Thyroid gland (tissue), 4 donors: Measurements from ENCODE around the gene RAB44. TPM values are rescaled to one million over a fixed set of nuclear protein-coding genes. Genes with fewer than 3 reads are reported as not detected.
A peak's percentile ranks its signal among the peaks of the same experiment; 100 is the strongest.
"Not testable (repeated sequence)": the region's sequence is repeated elsewhere in the genome, so short reads cannot be mapped to it uniquely, and the experiment has no call there.

Experiments used
- DNase-seq, 2 donors: peaks; one replicate each; pipeline ENCODE4 v3.0.0-alpha.2; 2019
- H3K27ac ChIP-seq, 3 donors: fragments of 200-600 bp; sonication (generic); 1 replicate in 2 of 3; 2 replicates in 1 of 3; pipeline ENCODE4 v1.5.1; 2016 to 2019; ENCODE audit warnings: mild to moderate bottlenecking in 1 of 3, moderate library complexity in 1 of 3
- H3K27me3 ChIP-seq: fragments of 200-600 bp; sonication (generic); one replicate; pipeline ENCODE4 v1.5.1; 2019
- H3K36me3 ChIP-seq, 2 donors: fragments of 200-600 bp; sonication (generic); one replicate each; pipeline ENCODE4 v1.5.1; 2016 to 2019
- H3K4me1 ChIP-seq, 2 donors: fragments of 200-600 bp; sonication (generic); one replicate each; pipeline ENCODE4 v1.5.1; 2017 to 2019
- H3K4me3 ChIP-seq, 3 donors: fragments of 200-600 bp; sonication (generic); replicated peaks in 1 of 3; 1 replicate in 2 of 3; 2 replicates in 1 of 3; pipeline ENCODE4 v1.5.1; 2016; ENCODE audit warnings: mild to moderate bottlenecking in 1 of 3
- H3K9me3 ChIP-seq: fragments of 200-600 bp; sonication (generic); one replicate; pipeline ENCODE4 v1.5.1; 2017
- CTCF ChIP-seq, 6 experiments: fragments of 200-600 bp in 3 of 6; fragments of 450-650 bp in 3 of 6; sonication (generic) in 3 of 6; IDR thresholded peaks; one replicate each; pipeline ENCODE4 v1.5.1; 2016 to 2019; ENCODE audit warnings: antibody characterized with exemption in 6 of 6, mild to moderate bottlenecking in 2 of 6, inconsistent platforms in 1 of 6, moderate library complexity in 1 of 6
- POLR2A ChIP-seq, 2 donors: fragments of 450-650 bp; IDR thresholded peaks; one replicate each; pipeline ENCODE4 v1.6.1; 2017; ENCODE audit warnings: antibody characterized with exemption in 2 of 2, mild to moderate bottlenecking in 2 of 2, moderate library complexity in 1 of 2
- WGBS, 2 donors: methylation state at CpG; one replicate each; pipeline ENCODE4 v1.1.5; 2017; 5-methylcytosine and 5-hydroxymethylcytosine counted together
- intact Hi-C: fragments of 100-400 bp; cut with DNase I; formaldehyde crosslinking; loops from one replicate; pipeline ENCODE4 v1.15.1; 2023
- total RNA-seq, 4 donors: library from RNA; depleted of rRNA; stranded (reverse); fragments of >200 nt; gene quantifications; one replicate each; pipeline ENCODE4 v1.2.3, GENCODE V29; 2016

The RAB44 gene
- total RNA-seq, 4 donors from 2014 or later, result 0.11 TPM; not detected in 3

- DNase-seq, result no peak
These were observed 22.9 kb downstream of the RAB44 start for GRCh38 chr6:36720251-36721141.

GRCh38 chr6:36721369-36722140 lies 23.9 kb downstream of the RAB44 start:
- Histone ChIP-seq H3K4me1 (no peaks in the 10 kb centered on the region), H3K27ac (no peak overlapping the region), H3K36me3 (no peaks in the 10 kb centered on the region), H3K27me3 (no peaks in the 10 kb centered on the region), H3K9me3 (no peaks in the 10 kb centered on the region), H3K4me3 (no peak overlapping the region)
- peak; percentile 10 to 19 for DNase-seq
- TF ChIP-seq CTCF (IDR thresholded peaks at IDR 0.05), result no peak
- no peak for TF ChIP-seq POLR2A (IDR thresholded peaks at IDR 0.05)
- 67 to 76% methylated on average over 3 to 9 of the region's 15 CpGs for WGBS, 2 donors
- intact Hi-C loops, result loop anchor here (5.0 to 10.0 kb wide), 2 partner anchors 36 to 97 kb away; no protein-coding TSS in a partner anchor

More at GRCh38 chr6:36720251-36721141, 22.9 kb downstream of the RAB44 start:
- Histone ChIP-seq H3K36me3 (no peaks in the 10 kb centered on the region), H3K27ac (no peak overlapping the region), H3K4me3 (no peak overlapping the region), H3K4me1 (no peaks in the 10 kb centered on the region), H3K27me3 (no peaks in the 10 kb centered on the region), H3K9me3 (no peaks in the 10 kb centered on the region)
- WGBS, 2 donors, result 83 to 86% methylated on average over 9 to 11 of the region's 11 CpGs
- intact Hi-C loops, result loop anchor here (5.0 to 10.0 kb wide), 2 partner anchors 37 to 96 kb away; no protein-coding TSS in a partner anchor
- no peak for TF ChIP-seq CTCF (IDR thresholded peaks at IDR 0.05)
- TF ChIP-seq POLR2A (IDR thresholded peaks at IDR 0.05), result no peak

- WGBS, 2 donors, result 92 to 96% methylated on average over 10 of the region's 10 CpGs
- Histone ChIP-seq H3K27me3 (no peaks in the 10 kb centered on the region), H3K36me3 (no peaks in the 10 kb centered on the region), H3K9me3 (no peaks in the 10 kb centered on the region), H3K4me3 (no peak overlapping the region), H3K4me1 (no peaks in the 10 kb centered on the region), H3K27ac (no peak overlapping the region)
- no peak for DNase-seq
- TF ChIP-seq CTCF (IDR thresholded peaks at IDR 0.05), result no peak
- TF ChIP-seq POLR2A (IDR thresholded peaks at IDR 0.05), result no peak
- intact Hi-C loops, result loop anchor here (5.0 to 10.0 kb wide), 2 partner anchors 35 to 98 kb away; no protein-coding TSS in a partner anchor
These were observed 24.7 kb downstream of the RAB44 start for GRCh38 chr6:36722365-36722764.

GRCh38 chr6:36722879-36723278 lies 25.3 kb downstream of the RAB44 start:
- TF ChIP-seq POLR2A (IDR thresholded peaks at IDR 0.05) (no peak), CTCF (IDR thresholded peaks at IDR 0.05) (no peak)
- WGBS, 2 donors, result 95% methylated on average over 2 of the region's 2 CpGs

GRCh38 chr6:36723992-36724391 lies 26.4 kb downstream of the RAB44 start:
- not testable (repeated sequence) for H3K4me3 ChIP-seq, H3K27ac ChIP-seq, DNase-seq, H3K36me3 ChIP-seq, H3K9me3 ChIP-seq, H3K4me1 ChIP-seq, H3K27me3 ChIP-seq
- intact Hi-C loops, result loop anchor here (5.0 to 10.0 kb wide), 2 partner anchors 33 to 99 kb away; no protein-coding TSS in a partner anchor
- 90 to 94% methylated on average over 4 of the region's 4 CpGs for WGBS, 2 donors

More at GRCh38 chr6:36722879-36723278, 25.3 kb downstream of the RAB44 start:
- H3K4me1 ChIP-seq, result no peaks in the 10 kb centered on the region
- H3K27ac ChIP-seq, result no peak overlapping the region
- no peaks in the 10 kb centered on the region for H3K36me3 ChIP-seq
- no peaks in the 10 kb centered on the region for H3K27me3 ChIP-seq
- H3K9me3 ChIP-seq, result no peaks in the 10 kb centered on the region
- intact Hi-C loops, result loop anchor here (5.0 to 10.0 kb wide), 2 partner anchors 34 to 98 kb away; no protein-coding TSS in a partner anchor
- DNase-seq, result no peak
- H3K4me3 ChIP-seq, result no peak overlapping the region
